IPS-NIHi7 (cell line): Measurements from ENCODE around the gene FRAS1.
"Not testable (repeated sequence)": the region's sequence is repeated elsewhere in the genome, so short reads cannot be mapped to it uniquely, and the experiment has no call there.

Experiments used
- DNase-seq: peaks from one replicate; pipeline ENCODE4 v3.0.0; 2012; ENCODE audit warnings: mixed read lengths; ENCODE audit errors: extremely low spot score

Gene FRAS1

DNA sequence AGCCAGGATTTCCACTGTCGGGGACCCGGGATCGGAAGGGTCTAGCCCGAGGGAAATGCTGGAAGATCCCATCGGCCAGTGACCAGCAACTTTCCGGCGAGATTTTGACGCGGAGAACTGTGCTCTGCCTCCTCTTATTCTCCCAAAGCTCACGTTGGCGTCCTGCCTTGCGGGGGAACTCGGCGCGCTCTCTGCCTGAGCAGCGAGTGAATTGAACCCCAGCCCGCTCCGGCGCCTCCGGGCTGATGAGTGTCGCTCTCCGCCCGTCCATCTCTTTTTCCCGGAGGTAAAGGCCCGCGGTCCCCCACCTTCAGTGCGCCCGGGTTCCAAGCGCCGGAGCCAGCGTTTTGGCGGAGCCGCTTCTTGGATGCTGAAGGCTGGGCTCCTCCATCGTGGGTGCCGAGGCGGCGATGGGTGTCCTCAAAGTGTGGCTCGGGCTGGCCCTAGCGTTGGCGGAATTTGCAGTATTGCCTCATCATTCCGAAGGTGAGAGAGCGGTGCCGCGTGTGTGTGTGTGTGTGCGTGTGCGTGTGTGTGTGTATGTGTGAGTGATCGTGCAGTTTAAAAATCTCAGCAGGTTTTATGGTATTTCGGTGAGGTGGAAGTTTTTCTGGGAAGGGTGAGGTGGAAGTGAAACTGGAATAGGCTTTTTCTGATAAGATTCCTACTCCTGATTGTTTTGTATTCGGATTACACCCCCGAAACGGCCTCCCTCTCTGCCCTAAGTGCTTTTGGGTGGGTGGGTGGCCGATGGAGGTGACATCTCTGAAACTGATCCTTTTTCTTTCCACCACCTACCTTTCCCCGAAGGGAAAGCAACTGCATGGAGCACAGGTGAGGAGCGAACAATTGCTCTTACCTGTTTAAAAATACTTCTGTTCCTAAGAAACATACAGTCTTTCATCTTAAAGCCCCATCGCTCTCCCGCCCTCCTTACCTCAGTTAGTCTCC is 752 bp downstream of the FRAS1 start:
- DNase-seq: no peak

DNA sequence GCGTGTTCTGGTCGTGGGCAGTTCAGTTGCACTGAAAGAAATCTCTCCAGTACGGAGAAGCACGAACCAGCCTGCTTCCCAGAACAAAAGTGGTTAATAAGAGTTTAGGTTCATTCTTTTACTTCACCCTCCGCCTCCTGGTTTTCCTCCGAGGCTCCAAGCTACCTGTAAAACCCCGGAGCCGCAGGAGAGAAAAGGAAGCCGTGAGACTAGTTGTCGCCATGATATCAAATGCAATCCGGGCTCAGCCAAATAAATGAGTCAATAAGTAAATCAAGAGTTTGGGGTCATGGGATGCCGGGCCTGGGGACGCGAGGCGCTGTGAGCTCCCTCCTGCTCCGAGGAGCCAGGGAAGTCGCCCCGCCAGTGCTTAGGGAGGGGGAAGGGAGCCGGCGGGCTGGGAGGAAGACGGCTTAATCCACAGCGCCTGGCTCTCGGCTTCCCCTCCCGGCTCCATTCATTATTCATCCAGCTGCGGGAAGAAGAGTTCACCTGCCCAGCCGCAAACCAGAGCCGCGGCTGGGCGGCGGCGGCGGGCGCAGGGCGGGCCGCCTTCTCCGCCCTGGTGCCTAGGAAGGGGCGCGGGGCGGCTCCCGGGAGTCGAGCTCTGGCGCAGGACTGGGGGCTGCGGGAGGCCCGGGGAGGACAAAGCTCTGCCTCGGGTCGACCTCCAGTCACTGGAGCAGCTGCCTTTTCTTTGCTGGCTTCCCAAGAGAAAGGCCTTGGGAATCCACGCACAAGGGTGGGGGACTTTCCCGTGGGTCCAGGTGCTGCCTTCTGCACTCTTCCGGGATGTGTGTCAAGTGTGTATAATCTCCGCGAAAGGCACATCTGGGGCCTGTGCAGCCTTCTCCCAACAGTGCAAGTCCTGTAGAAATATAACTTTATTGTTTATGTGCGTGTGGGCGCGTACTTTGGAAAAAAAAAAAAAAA is 1.7 kb downstream of the FRAS1 start:
- peak; percentile 77 for DNase-seq

GRCh38 chr4:78059524-78059889 is 2.4 kb downstream of the FRAS1 start:
- peak; percentile 77 for DNase-seq

DNA sequence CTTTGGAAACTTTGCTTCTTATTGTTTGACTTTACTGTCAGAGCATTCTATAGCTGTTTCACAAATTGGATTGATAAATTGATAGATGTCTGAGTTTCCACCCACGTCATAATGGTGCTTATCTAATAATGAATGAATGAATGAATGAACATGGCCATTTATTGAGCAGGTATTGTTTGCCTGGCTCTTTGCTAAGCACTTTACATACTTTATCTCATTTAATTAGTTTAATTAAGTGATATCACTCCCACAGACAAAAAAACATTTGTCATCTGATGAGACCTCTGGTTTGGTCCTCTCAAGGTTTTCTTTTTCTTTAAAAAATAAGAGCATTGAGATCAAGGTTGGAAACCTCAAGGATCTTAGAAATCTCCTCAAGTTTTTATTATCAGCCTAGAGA is 2.8 kb downstream of the FRAS1 start:
- no peak for DNase-seq

GRCh38 chr4:78061939-78062570 is 4.9 kb downstream of the FRAS1 start:
- no peak for DNase-seq

- no peak for DNase-seq
These were observed 8.5 kb downstream of the FRAS1 start for GRCh38 chr4:78065508-78066192.

GRCh38 chr4:78068481-78068880 is 11.4 kb downstream of the FRAS1 start:
- DNase-seq: no peak

DNA sequence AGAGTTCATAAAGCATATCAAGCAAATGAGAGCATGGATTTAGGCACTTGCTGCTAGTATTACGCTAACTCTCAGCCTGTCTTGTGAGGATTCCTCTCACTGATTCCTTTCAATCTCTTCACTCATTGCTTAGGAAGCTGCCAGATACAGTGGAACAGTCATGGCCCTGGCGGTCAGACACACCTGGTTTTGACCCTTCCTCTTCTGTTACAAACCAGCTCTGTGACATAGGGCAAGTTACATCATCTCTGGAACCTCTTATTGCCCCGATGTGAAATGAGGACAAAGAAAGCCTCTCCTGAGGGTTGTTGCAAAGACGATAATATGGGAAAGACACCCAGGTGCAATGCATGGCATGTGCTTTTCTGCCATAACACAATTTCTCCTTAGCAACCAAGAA is 12.2 kb downstream of the FRAS1 start:
- DNase-seq: no peak

DNA sequence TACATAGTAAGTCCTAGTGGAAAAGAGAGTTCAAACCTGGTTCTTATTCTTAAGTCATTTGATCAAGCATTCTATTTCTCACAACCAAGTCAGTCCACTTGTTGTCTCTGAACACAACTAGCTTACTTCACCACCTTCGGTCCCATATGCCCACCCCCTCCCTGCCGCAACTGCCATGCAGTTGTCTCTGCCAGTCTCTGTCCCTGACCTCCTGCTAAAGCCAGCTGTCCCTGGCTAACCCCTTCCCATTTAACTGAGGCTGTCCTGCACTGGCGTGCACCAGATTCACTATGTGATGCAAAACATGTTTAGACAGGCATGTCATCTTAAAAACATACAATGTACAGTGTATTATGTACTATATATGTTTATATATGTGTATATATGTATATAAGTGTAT is 12.7 kb downstream of the FRAS1 start:
- no peak for DNase-seq

DNA sequence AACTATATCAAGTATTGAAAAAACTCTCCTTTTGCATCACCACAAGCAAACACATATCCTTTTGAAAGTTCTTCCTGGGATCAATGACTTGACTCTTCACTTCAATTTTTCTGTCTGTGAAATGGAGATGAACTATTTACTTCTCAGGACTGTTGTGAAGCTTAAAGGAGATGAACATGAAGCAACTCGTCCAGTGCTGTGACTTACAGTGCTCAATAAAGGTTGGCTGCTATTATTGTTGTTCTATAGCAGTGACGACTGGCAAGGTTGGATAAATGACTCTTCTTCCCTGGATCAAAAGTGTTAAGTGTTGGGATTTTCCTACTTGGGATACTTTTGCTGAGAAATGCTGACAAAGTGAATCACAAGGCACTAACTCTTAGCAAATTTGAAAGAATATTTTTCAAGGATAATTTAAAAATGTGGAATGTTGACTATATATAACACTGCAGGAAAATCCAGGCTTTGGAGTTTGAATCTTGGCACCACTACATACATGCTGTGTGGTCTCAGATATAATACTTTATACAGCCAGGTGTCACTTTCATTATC is 13.7 kb downstream of the FRAS1 start:
- DNase-seq: no peak

GRCh38 chr4:78074759-78075158 is 17.6 kb downstream of the FRAS1 start:
- no peak for DNase-seq

GRCh38 chr4:78075986-78076385 is 18.9 kb downstream of the FRAS1 start:
- DNase-seq: no peak

DNA sequence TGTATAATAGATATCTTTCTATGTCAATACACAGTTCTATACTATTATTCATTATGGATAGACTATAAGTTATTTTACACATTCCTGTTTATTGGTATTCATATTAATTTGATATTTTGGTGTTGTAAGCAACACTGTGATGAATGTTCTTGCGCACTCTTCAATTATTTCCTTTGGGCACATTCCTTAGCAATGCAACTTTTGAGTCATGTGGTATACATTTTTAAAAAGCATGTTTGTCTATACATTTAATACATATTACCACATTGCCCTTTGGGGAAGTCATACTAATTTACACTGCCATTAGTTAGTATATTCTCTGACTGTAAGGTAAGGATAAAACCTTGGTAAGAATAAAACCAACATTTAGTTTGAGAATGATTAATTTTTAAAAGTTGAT is 21.0 kb downstream of the FRAS1 start:
- no peak for DNase-seq

- DNase-seq: no peak
These were observed 22.8 kb downstream of the FRAS1 start for GRCh38 chr4:78079726-78080430.

- no peak for DNase-seq
These were observed 24.4 kb downstream of the FRAS1 start for GRCh38 chr4:78081541-78081940.

- DNase-seq: no peak
These were observed 25.9 kb downstream of the FRAS1 start for GRCh38 chr4:78083035-78083434.

- DNase-seq: no peak
These were observed 34.4 kb downstream of the FRAS1 start for GRCh38 chr4:78091534-78091933.

DNA sequence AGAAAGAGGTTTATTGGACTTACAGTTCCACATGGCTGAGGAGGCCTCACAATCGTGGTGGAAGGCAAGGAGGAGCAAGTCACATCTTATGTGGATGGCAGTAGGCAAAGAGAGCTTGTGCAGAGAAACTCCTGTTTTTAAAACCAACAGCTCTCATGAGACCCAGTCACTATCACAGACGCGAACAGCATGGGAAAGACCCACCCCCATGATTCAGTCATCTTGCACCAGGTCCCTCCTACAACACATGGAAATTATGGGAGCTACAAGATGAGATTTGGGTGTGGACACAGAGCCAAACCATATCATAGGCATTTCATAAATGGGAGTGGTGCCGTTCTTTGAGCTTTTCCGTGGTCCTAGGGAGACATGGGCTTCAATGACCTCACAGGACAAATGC is 35.2 kb downstream of the FRAS1 start:
- not testable (repeated sequence) for DNase-seq

DNA sequence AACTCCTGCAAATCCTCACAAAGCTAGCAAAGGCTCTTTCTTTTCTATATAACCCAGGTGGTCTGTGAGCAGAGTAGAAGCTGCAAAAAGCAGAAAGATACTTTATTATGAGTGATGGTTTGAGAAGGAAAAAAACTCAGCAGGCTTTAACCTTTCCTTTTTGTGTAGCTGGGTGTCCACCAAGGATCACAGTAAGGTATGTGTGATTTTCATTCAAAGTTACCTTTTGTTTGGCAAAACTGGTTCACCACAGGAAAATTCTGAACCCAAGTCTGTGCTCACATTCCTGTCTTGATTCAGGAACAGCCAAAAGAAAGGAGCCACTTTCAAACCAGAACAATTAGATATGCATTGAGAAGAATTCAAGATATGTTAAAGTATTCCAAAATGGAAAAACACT is 35.7 kb downstream of the FRAS1 start:
- peak; percentile 33 for DNase-seq

DNA sequence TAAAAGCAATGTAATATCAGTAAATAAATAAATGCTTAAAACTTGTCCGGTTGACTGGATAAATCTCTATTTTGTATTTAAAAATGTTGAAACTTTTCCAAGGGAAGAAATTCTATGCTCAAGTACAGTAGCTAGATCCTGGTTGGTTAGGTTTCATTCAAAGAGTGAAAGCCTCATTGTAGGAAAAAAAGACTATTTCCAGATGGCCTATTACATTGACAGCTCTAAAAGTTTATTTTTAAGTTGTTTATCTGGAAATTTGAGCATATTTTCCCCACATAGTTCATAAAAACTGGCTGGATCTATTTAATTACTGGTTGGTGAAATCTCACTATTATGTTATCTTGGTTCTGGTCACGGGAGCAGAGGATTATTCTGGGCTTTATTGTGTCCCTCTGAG is 38.0 kb downstream of the FRAS1 start:
- DNase-seq: no peak

- no peak for DNase-seq
These were observed 41.9 kb downstream of the FRAS1 start for GRCh38 chr4:78099058-78099457.
